K562 (cell line): ENCODE results near the gene TRAPPC13. TPM values are rescaled to one million over a fixed set of nuclear protein-coding genes. Genes with fewer than 3 reads are reported as not detected.
A peak's percentile ranks its signal among the peaks of the same experiment; 100 is the strongest.

ENCODE experiments used
- BRCA1 ChIP-seq, 2 experiments: fragments of 450-650 bp in 1 of 2; sonication (generic) in 1 of 2; formaldehyde crosslinking in 1 of 2; IDR thresholded peaks; 2 replicates each; pipeline versions ENCODE4 v1.5.0 to v1.6.1; 2017 to 2020; ENCODE audit warnings: mild to moderate bottlenecking in 1 of 2, missing genetic modification reagents in 1 of 2
- CTCF ChIP-seq, 3 experiments: IDR thresholded peaks in 2 of 3; conservative IDR thresholded peaks in 1 of 3; 2 replicates each; pipeline ENCODE4 v1.5.1; 2011 to 2012; ENCODE audit warnings: low read length in 3 of 3, mild to moderate bottlenecking in 3 of 3, control low read depth in 2 of 3, improper control_type of control experiment in 1 of 3, inconsistent platforms in 1 of 3, low read depth in 1 of 3, mixed read lengths in 1 of 3, moderate library complexity in 1 of 3; ENCODE audit not compliant: insufficient read depth in 2 of 3
- GTF2A2 ChIP-seq: IDR thresholded peaks from 2 replicates; pipeline ENCODE4 v1.6.1; 2016; ENCODE audit warnings: mild to moderate bottlenecking, missing genetic modification characterization, missing compliant biosample characterization
- NCOA2 ChIP-seq, 2 experiments: fragments of 450-650 bp; IDR thresholded peaks; 2 replicates each; pipeline ENCODE4 v1.6.1; 2018; ENCODE audit warnings: mild to moderate bottlenecking in 2 of 2, moderate library complexity in 1 of 2; ENCODE audit not compliant: partially characterized antibody in 2 of 2
- NEUROD1 ChIP-seq: fragments of 150-350 bp; IDR thresholded peaks from 2 replicates; pipeline ENCODE4 v1.6.1; 2014; ENCODE audit warnings: borderline replicate concordance, low read length, low read depth; ENCODE audit not compliant: partially characterized antibody
- XRCC5 ChIP-seq: fragments of 200-400 bp; formaldehyde crosslinking; IDR thresholded peaks from 2 replicates; pipeline ENCODE4 v1.6.1; 2017; ENCODE audit warnings: low read depth, mild to moderate bottlenecking, low read length
- ZBTB2 ChIP-seq: fragments of 450-650 bp; IDR thresholded peaks from 2 replicates; pipeline ENCODE4 v1.6.1; 2016; ENCODE audit warnings: antibody characterized with exemption
- ZKSCAN3 ChIP-seq: fragments of 250-450 bp; sonication (Bioruptor Pico); IDR thresholded peaks from 2 replicates; pipeline ENCODE4 v1.4.0; 2020
- ZNF830 ChIP-seq: fragments of 250-450 bp; sonication (Bioruptor Pico); IDR thresholded peaks from 2 replicates; pipeline ENCODE4 v1.5.0; 2021; ENCODE audit warnings: mild to moderate bottlenecking
- polyA plus RNA-seq, 8 experiments: library from polyadenylated mRNA; depleted of rRNA in 4 of 8; stranded (reverse) in 5 of 8; unstranded in 3 of 8; fragments of >200 nt; fragmentation: Nextera tagmentation in 2 of 8; fragmentation: Illumina TruSeq in 1 of 8; extraction: Ambion mirVana in 2 of 8; extraction: Trizol in 1 of 8; gene quantifications; 2 replicates each; pipeline versions ENCODE4 v1.2.1 to v1.2.3, GENCODE V29; 2011 to 2014; ENCODE audit warnings: inconsistent platforms in 1 of 8, missing spikeins in 1 of 8
- total RNA-seq, 7 experiments: library from RNA; depleted of rRNA in 6 of 7; stranded (reverse); fragments of >200 nt in 6 of 7; fragmentation: Illumina TruSeq in 2 of 7; extraction: Trizol in 2 of 7; gene quantifications; 2 replicates each; pipeline versions ENCODE4 v1.2.1 to v1.2.3, GENCODE V29; 2011 to 2021; ENCODE audit warnings: low replicate concordance in 1 of 7

TRAPPC13 gene
- total and polyA plus RNA-seq, 9 of the 15 experiments (the other 6 are each of a cell fraction or from before 2014, with no cell fraction given), result 16.2 to 43.8 (median 24.0) TPM

- TF ChIP-seq CTCF (IDR thresholded peaks at IDR 0.05 in 2 of 3, conservative IDR thresholded peaks at IDR 0.05 in 1 of 3; ENCODE audit: insufficient read depth in 2 of 3, low read depth in 1 of 3, low read length in 3 of 3) (0 out of 6 replicates have a peak, but pooled peaks of 2 of the 3 experiments have one; percentile 9 to 21), ZBTB2 (peak; percentile 88), NEUROD1 (no peak), XRCC5 (no peak), BRCA1 (IDR thresholded peaks at IDR 0.05) (no peak), BRCA1 (CRISPR knock-in tag; IDR thresholded peaks at IDR 0.05) (no peak), GTF2A2 (no peak), ZKSCAN3 (CRISPR knock-in tag) (no peak), ZNF830 (CRISPR knock-in tag) (no peak), NCOA2 (IDR thresholded peaks at IDR 0.05; ENCODE audit: partially characterized antibody in 2 of 2) (no peak)
Observed at GRCh38 chr5:65624025-65624570, 729 bp upstream of the TRAPPC13 start, which contains the start of gene TRIM23 (continued).
